Smooth muscle cell (in vitro differentiated cells): ENCODE results near the gene AMDHD1. TPM values are rescaled to one million over a fixed set of nuclear protein-coding genes. Genes with fewer than 3 reads are reported as not detected.

Source experiments
- DNase-seq: peaks from one replicate; lab custom pipeline; 2025; ENCODE audit not compliant: unreplicated experiment; lab: John Stamatoyannopoulos, UW
- H2AFZ ChIP-seq: fragments of 200-600 bp; sonication (generic); 2 replicates; pipeline ENCODE4 v1.6.0; 2016; ENCODE audit warnings: antibody characterized with exemption, low read depth, mild to moderate bottlenecking
- H3F3A ChIP-seq: fragments of 200-600 bp; sonication (generic); 2 replicates; pipeline ENCODE4 v1.6.0; 2017; ENCODE audit warnings: antibody characterized with exemption, low read depth
- H3K27ac ChIP-seq: fragments of 200-600 bp; sonication (generic); 2 replicates; pipeline ENCODE4 v1.5.1; 2016; ENCODE audit warnings: low read depth, mild to moderate bottlenecking
- H3K27me3 ChIP-seq: fragments of 200-600 bp; sonication (generic); 2 replicates; pipeline ENCODE4 v1.6.1; 2016; ENCODE audit warnings: low read depth, mild to moderate bottlenecking
- H3K36me3 ChIP-seq: fragments of 200-600 bp; sonication (generic); 2 replicates; pipeline ENCODE4 v1.5.1; 2016; ENCODE audit warnings: low read depth
- H3K4me1 ChIP-seq: fragments of 200-600 bp; sonication (generic); 2 replicates; pipeline ENCODE4 v1.5.1; 2016; ENCODE audit warnings: low read depth
- H3K4me2 ChIP-seq: fragments of 200-600 bp; sonication (generic); 2 replicates; pipeline ENCODE4 v1.6.0; 2016; ENCODE audit warnings: mild to moderate bottlenecking
- H3K4me3 ChIP-seq: fragments of 200-600 bp; sonication (generic); 2 replicates; pipeline ENCODE4 v1.5.1; 2016; ENCODE audit warnings: mild to moderate bottlenecking
- H3K79me2 ChIP-seq: fragments of 200-600 bp; sonication (generic); 2 replicates; pipeline ENCODE4 v1.6.0; 2016; ENCODE audit warnings: low read depth, mild to moderate bottlenecking
- H3K9ac ChIP-seq: fragments of 200-600 bp; sonication (generic); 2 replicates; pipeline ENCODE4 v1.6.0; 2016; ENCODE audit warnings: low read depth
- H3K9me3 ChIP-seq: fragments of 200-600 bp; sonication (generic); replicated peaks from 2 replicates; pipeline ENCODE4 v1.5.1; 2016; ENCODE audit warnings: low read depth
- H4K20me1 ChIP-seq: fragments of 200-600 bp; sonication (generic); 2 replicates; pipeline ENCODE4 v1.6.0; 2016; ENCODE audit warnings: low read depth
- CTCF ChIP-seq: fragments of 200-600 bp; sonication (generic); IDR thresholded peaks from 2 replicates; pipeline ENCODE4 v1.5.1; 2017; ENCODE audit warnings: borderline replicate concordance, mild to moderate bottlenecking, antibody characterized with exemption; ENCODE audit not compliant: insufficient read depth, poor library complexity, severe bottlenecking
- WGBS: methylation state at CpG from one replicate; pipeline ENCODE4 v1.1.7; 2016; ENCODE audit warnings: low lambda C conversion rate; 5-methylcytosine and 5-hydroxymethylcytosine counted together
- polyA plus RNA-seq: library from polyadenylated mRNA; unstranded; fragments of >200 nt; fragmentation: Nextera tagmentation; extraction: Ambion mirVana; gene quantifications from 2 replicates; pipeline ENCODE4 v1.2.1, GENCODE V29; 2016
- total RNA-seq: library from RNA; depleted of rRNA; stranded (reverse); fragments of >200 nt; gene quantifications from 2 replicates; pipeline ENCODE4 v1.2.3, GENCODE V29; 2014

AMDHD1 gene
- total and polyA plus RNA-seq, 2 experiments from 2014 or later, result 0.18 to 0.25 TPM

DNA sequence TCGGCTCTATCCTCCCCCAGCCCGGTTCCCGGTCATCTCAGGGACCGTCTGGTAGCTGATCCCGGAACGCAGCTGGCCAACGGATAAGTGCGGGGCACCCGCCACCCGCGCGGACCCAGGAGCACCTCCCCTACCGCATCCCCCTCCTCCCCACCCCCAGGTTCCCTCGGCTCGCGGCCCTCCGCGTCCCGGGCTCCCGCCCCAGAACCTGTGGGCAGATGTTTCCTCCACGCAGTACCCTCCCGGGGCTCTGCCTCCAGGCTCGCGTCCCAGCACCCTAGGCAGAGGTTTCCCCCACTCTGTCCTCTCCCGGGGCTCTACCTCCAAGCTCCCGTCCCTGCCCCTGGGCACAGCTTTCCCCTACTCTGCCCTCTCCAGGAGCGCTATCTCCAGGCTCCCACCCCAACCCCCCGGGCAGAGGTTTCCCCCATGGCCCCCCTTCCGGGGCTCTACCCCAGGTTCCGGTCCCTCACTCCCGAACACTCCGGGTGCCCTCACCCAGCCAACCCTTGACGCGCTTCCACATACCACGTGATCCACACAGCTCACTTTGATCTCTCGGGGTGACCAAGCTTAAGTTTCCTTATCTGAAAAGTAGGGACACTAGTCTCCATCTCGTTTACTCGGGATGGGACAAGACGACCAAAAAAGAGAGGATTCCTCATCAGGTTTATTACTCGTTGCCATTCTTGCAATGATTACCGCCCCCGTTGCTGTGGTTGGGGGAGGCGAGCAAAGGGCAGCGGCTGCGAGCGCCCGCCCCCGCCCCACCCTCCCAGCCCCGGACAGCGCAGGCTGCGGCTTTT lies 404 bp upstream of the AMDHD1 start, which contains the start of gene CCDC38:
CCDC38 (minus strand) TSS at position 91 of the 806 bp plus-strand sequence. CDS start 6,105 bp downstream, outside the sequence.
- DNase-seq, result peak; percentile 55
- Histone ChIP-seq H3K79me2 (no peaks in the 10 kb centered on the region), H2AFZ (peak within 1 kb of the TSS; percentile 96), H3K9me3 (no peaks in the 10 kb centered on the region), H3K4me1 (no peaks in the 10 kb centered on the region), H3K4me3 (peak within 1 kb of the TSS; percentile 89), H3K27ac (no peak within 1 kb of the TSS), H3K27me3 (peaks cover 16% of the 10 kb centered on the region), H4K20me1 (no peaks in the 10 kb centered on the region), H3K4me2 (peak within 1 kb of the TSS; percentile 95), H3F3A (no peaks in the 10 kb centered on the region), H3K36me3 (no peaks in the 10 kb centered on the region), H3K9ac (peak within 1 kb of the TSS; percentile 29)
- whole genome bisulfite sequencing, result 2% methylated on average over 46 of the region's 51 CpGs
- no peak for TF ChIP-seq CTCF

GRCh38 chr12:95944108-95944704 lies 1.1 kb downstream of the AMDHD1 start:
- Histone ChIP-seq H3K27ac (no peak overlapping the region), H2AFZ (no peak overlapping the region), H3K36me3 (no peaks in the 10 kb centered on the region), H3K4me1 (no peaks in the 10 kb centered on the region), H3K4me3 (no peak overlapping the region), H3K9ac (no peak overlapping the region), H4K20me1 (no peaks in the 10 kb centered on the region), H3F3A (no peaks in the 10 kb centered on the region), H3K9me3 (no peaks in the 10 kb centered on the region), H3K79me2 (no peaks in the 10 kb centered on the region), H3K4me2 (no peak overlapping the region), H3K27me3 (peaks cover 16% of the 10 kb centered on the region)
- 86% methylated on average over 10 of the region's 10 CpGs for WGBS
- no peak for DNase-seq
- TF ChIP-seq CTCF, result no peak

DNA sequence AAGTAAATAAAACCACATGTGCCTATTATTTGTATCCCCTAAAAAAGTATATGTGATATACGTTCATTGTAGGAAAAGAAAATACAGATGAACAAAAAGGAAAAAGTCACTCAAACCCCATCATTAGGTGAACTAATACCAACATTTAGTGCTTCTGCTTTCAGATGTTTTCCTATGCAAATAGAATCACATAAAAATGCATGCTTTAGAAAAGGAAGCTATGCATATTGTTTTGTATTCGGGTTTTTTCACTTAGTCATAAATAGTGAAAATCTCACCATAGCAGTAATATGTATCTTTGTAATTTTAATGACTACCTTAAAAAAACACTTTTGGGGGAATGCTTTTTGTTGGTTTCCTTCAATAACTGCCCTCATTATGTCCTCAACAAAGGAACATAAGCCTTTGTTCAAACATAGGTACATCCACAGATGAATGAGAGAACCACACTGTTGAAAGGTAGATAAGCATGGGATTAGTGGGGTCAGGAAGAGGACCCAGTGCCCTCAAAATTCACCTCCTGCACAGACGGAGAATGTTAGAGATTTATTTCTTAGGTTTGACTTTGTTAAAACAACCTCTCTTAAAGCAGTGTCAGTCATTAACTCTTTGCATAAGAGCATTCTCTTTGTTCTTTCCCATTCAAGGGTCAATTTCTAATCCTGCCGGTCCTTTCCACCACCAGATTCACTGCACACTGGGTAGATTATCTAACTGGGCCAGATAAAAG lies 6.5 kb downstream of the AMDHD1 start:
- H3K4me1 ChIP-seq, result peaks cover 20% of the 10 kb centered on the region
- WGBS, result 77% methylated on average over 4 of the region's 4 CpGs
- H3K9ac ChIP-seq, result no peak overlapping the region
- no peak for TF ChIP-seq CTCF
- H3K9me3 ChIP-seq, result no peaks in the 10 kb centered on the region
- no peaks in the 10 kb centered on the region for H3K36me3 ChIP-seq
- no peak overlapping the region for H3K4me2 ChIP-seq
- no peak overlapping the region for H3K4me3 ChIP-seq
- H3K27ac ChIP-seq, result no peak overlapping the region
- DNase-seq, result no peak
- no peak overlapping the region for H2AFZ ChIP-seq
- H3K27me3 ChIP-seq, result peaks cover 10% of the 10 kb centered on the region
- no peaks in the 10 kb centered on the region for H3F3A ChIP-seq
- no peaks in the 10 kb centered on the region for H3K79me2 ChIP-seq
- H4K20me1 ChIP-seq, result no peaks in the 10 kb centered on the region
